ENCODE data around the gene ANKRD9.
A peak's percentile ranks its signal among the peaks of the same experiment; 100 is the strongest.
"Not testable (repeated sequence)": the region's sequence is repeated elsewhere in the genome, so short reads cannot be mapped to it uniquely, and the experiment has no call there.

Gene ANKRD9, protein sequence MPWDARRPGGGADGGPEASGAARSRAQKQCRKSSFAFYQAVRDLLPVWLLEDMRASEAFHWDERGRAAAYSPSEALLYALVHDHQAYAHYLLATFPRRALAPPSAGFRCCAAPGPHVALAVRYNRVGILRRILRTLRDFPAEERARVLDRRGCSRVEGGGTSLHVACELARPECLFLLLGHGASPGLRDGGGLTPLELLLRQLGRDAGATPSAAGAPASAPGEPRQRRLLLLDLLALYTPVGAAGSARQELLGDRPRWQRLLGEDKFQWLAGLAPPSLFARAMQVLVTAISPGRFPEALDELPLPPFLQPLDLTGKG

GRCh38 chr14:102509746-102510615 lies at the start of gene ANKRD9:
Gene ANKRD9, minus strand, starts transcription at chr14:102509776. Its CDS starts 1,887 bp downstream, at chr14:102507889.
- intact Hi-C loops (cut with DNase I) = loop anchor here (10.0 kb wide), 2 partner anchors 145 to 195 kb away; partner anchors contain the start of genes CINP, TECPR2 and ZNF839
- peak; percentile 71 to 95 (median 88) for DNase-seq

GRCh38 chr14:102558556-102558955 lies 49.0 kb upstream of the ANKRD9 start:
- no peak for DNase-seq
- intact Hi-C loops (cut with DNase I) = no loop called here

DNA sequence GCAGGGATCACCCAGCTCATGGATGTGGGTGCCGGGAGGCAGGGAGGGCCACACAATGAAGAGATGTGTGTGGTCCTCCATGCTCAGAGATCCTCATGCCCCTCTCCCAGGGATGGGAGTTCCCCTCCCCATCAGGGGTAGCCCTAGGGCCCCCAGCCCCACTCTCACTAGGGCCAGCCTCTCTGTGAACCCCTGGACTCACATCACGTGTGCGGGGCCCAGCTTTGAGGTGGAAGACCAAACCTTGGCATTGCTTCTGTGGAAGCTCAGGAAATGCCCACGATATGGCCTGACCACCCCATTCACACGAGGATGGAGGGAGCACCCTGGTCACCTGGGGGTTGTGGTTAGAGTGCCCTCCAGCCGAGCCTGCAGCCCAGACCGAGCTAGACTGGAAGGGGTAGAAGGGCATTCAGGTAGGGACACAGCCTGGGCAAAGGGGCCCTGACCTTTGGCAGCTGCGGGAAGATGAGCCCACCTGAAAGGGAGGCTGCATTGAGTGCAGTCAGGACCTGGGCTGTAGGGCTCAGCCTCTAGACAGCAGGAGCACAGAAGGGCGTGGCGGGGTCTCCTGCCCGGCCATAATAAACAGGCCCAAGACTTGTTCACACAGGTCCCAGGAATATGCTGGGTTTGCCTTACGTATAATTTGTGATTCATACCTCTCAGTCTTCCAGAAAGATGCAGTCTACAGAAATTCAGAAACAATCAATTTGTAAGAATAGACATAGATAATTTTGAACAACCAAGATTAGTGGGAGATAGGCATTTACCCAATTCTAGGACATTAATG lies 48.1 kb upstream of the ANKRD9 start:
- DNase-seq = no peak
- intact Hi-C loops (cut with DNase I) = no loop called here

DNA sequence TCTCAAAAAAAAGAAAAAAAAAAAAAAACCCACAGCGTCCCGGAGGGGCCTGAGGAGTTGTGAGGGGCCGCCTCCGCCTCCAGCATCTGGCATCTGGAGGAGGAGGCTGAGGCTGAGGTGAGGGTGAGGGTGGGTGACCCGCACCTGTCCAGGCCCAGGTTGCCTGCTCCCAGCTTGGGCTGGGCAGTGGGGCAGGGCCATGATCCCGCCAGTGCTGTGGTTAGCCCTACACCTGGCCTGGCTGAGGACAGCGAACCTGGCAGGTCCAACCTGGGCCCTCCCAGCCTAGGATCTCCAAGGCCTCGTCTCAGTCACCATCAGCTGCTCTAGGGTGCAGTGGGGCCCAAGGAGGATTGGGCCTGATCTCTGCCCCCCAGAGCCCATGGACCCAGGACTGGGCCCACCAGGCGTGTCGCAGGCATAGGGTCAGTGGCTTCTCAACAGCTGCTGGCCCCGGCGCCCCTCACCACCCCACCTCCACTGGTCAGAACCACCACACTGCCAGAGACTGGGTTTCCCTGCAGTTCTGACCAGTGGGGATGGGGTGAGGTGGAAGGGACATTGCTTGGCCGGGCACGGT lies 46.6 kb upstream of the ANKRD9 start:
- intact Hi-C loops (cut with DNase I) = no loop called here
- DNase-seq = no peak

GRCh38 chr14:102554821-102555819 lies 45.5 kb upstream of the ANKRD9 start:
- intact Hi-C loops (cut with DNase I) = no loop called here
- peak in 13 of 42 donors; percentile 8 to 53 (median 24) for DNase-seq

GRCh38 chr14:102551995-102552705 lies 42.6 kb upstream of the ANKRD9 start:
- intact Hi-C loops (cut with DNase I) = no loop called here
- DNase-seq = no peak

DNA sequence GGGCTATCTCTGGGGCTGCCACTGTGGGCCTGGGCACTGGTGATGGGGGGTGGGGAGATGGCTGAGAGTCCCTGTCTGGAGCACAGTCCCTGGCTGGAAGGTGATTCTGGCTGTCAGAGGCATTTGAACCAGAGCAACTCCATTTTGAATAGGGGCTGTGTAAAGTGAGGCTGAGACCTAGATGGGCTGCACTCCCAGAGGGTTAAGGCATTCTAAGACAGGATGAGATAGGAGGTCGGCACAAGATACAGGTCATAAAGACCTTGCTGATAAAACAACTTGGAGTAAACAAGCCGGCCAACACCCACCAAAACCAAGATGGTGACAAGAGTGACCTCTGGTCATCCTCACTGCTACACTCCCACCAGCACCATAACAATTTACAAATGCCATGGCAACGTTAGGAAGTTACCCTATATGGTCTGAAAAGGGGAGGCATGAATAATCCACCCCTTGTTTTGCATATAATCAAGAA lies 41.4 kb upstream of the ANKRD9 start:
- intact Hi-C loops (cut with DNase I); DNase-seq: not testable (repeated sequence)

DNA sequence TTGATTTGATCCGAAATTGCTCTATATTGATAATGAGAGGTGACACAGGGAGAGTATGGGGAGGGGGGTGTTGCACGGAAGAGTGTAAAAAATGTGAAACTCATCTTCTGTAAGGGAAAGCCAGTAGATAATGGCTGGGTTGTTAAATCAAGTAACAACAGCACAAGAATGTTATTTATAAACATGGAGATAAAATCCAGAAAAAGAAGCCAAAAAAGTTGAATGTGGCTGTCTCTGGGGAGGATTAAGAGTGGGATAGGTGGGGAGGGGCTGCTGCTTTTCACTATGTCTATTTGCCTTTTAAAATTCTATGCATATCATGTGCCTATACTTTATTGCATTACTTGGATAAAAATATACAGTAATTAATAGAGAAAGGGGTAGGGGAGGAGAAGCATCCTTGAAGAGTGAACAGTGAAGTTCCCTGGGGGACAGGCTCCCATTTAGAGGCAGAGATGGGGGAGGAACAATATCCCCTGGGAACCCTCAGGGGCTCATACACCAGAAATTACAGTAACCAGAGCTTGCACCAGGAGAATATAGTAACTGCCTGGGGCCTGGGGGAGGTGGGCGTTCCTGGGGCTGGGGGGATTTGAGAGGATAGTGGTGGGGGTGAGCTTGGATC lies 39.2 kb upstream of the ANKRD9 start:
- intact Hi-C loops (cut with DNase I) = no loop called here
- DNase-seq = no peak

- intact Hi-C loops (cut with DNase I) = no loop called here
- DNase-seq = peak in 2 of 42 donors; percentile 17 to 34
These were observed 36.1 kb upstream of the ANKRD9 start for GRCh38 chr14:102545461-102546265.

- intact Hi-C loops (cut with DNase I) = no loop called here
- no peak for DNase-seq
These were observed 35.3 kb upstream of the ANKRD9 start for GRCh38 chr14:102544747-102545460.

DNA sequence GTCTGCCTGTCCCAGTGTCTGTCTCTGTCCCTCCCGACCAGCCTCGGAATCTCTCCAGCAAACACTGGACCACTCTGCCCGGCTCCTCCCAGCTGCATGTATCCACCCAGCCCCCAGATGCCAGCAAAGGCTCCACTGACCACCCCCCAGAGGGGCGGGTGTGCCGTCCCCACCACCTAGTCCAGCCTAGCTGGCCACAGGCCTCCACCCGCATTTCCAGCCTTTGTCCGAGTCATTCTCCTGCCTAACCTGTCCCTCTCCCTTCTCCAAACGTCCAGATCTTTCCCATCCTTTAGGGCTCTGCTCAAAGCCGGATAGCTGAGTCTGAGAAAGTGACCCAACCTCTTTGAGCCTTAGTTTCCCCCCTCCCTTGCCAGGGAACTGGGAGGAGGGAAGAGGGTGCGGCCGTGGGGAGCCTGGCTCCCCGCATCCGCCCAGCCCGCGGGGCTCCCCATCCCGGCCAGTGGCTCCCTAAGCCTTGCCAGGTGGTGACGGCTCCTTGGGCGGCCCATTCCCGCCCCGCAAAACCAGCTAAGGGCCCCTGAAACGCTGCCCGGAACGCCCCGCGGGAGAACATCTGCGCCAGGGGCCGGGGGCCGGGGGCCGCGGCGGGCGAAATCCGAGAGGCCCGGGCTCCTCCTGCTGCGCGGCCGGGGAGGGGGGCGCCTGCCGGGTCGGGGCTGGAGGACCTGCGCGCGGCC lies 34.6 kb upstream of the ANKRD9 start:
- no peak for DNase-seq
- intact Hi-C loops (cut with DNase I) = no loop called here

- DNase-seq = no peak
- intact Hi-C loops (cut with DNase I) = no loop called here
These were observed 32.2 kb upstream of the ANKRD9 start for GRCh38 chr14:102541771-102542170.

GRCh38 chr14:102541029-102541491 lies 31.5 kb upstream of the ANKRD9 start:
- intact Hi-C loops (cut with DNase I); DNase-seq: not testable (repeated sequence)

DNA sequence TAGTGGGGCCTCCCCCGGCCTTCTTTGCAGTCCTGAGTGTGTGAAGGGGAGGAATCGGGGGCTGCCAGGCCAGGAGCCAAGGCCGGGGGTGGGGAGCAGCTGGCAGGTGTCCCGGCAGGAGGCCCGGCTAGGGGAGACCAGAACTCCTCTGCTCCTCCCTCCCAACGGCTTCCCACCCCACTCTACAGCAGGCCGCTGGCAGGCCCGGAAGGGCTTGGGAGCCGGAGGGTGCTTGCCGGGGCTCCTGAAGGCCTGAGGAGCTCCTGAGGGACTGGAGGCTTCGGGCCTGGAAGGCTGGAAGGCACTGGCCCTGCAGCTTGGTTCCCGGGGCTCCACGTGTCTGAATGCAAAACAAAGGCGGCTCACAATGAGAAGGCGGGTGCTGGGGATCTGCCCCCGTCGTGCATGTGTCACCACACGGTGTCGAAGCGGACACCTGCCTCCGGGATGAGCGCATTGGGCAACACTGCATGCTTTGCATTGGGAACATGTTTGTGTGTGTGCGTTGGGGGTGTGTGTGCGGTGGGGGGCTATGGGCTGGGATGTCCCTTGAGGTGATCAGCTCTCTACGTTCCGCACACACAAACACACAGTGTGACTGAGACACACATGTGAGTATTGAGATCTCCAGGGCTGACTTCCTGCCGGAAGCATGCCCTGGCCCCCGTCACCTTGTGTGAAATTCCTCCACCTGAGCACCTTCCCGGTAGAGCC lies 30.9 kb upstream of the ANKRD9 start:
- intact Hi-C loops (cut with DNase I) = no loop called here
- DNase-seq = no peak

Measured in head of caudate nucleus (tissue), 42 donors.